Body of pancreas (tissue), 4 donors: ENCODE measurements around the gene IL9R.

Experiments used
- CTCF ChIP-seq, 7 experiments: fragments of 450-650 bp in 4 of 7; fragments of 200-600 bp in 3 of 7; sonication (generic) in 3 of 7; IDR thresholded peaks; one replicate each; pipeline ENCODE4 v1.5.1; 2016 to 2019; ENCODE audit warnings: antibody characterized with exemption in 7 of 7
- POLR2A ChIP-seq, 3 donors: fragments of 450-650 bp; IDR thresholded peaks; one replicate each; pipeline ENCODE4 v1.6.1; 2016; ENCODE audit warnings: antibody characterized with exemption in 3 of 3, mild to moderate bottlenecking in 2 of 3

GRCh38 chrX:155954793-155955192, 42.7 kb upstream of the IL9R start:
- TF ChIP-seq CTCF (IDR thresholded peaks at IDR 0.05) (no peak), POLR2A (IDR thresholded peaks at IDR 0.05) (no peak)
